AML-193 (cell line): Measurements from ENCODE around the gene LRP1.

Experiments used
- DNase-seq, 2 experiments: peaks; one replicate each; lab custom pipeline; 2025; lab: John Stamatoyannopoulos, UW

Gene LRP1

DNA sequence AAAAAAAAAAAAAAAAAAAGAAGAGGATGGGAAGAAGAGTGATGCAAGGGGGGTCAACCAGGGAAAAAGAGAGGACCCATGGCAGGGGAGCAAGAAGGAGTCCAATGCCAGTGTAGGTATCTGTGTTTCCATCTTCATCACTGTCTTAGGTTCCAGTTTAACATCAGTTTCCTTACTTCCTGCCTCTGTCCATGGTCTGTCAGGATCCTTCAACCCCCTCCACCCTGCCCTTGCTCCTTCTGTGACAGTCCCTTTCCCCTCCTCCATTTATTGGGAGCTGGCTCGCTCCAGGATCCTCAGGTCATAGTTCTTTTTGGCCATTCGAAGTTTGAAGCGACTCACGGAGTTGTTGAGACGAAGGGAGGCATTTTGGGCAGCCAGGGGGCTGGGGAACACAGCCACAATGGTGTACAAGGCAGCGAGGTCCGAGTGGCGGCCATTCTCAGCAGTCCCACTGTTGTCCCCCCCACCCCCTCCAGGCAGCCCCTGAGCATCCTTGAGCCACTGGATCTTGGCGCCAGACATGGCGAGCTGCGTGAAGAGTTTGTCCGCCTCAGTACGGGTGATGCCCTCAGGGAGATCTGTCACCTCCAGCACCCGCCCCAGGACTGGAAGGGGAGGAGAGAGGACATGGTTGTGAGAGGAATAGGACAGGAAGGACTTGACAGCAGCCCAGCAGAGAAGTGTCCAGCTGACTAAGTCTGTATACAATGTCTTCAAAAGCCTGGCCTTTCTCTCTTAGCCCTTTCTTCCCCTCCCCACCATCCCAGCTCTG is 126.4 kb downstream of the LRP1 start:
- no peak for DNase-seq

DNA sequence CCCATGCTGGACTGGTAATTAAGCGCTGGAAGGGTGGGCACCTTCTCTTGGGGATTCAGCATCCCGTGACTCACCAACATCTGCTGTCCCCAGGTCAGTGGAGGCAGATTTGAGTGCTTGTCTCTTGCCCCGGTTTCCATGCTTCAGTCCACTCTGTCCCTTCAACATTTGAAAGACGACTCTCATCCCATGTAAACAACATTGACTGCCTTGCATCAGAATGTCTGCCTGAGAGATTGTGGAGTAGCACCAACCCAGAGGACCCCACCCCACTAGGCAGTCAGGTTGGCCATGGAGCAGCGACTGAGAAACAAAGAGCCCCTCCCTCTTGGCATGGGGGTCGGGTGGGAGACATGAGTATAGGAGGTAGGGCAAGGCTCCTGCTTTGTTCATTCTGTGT is 127.6 kb downstream of the LRP1 start:
- DNase-seq, result no peak

DNA sequence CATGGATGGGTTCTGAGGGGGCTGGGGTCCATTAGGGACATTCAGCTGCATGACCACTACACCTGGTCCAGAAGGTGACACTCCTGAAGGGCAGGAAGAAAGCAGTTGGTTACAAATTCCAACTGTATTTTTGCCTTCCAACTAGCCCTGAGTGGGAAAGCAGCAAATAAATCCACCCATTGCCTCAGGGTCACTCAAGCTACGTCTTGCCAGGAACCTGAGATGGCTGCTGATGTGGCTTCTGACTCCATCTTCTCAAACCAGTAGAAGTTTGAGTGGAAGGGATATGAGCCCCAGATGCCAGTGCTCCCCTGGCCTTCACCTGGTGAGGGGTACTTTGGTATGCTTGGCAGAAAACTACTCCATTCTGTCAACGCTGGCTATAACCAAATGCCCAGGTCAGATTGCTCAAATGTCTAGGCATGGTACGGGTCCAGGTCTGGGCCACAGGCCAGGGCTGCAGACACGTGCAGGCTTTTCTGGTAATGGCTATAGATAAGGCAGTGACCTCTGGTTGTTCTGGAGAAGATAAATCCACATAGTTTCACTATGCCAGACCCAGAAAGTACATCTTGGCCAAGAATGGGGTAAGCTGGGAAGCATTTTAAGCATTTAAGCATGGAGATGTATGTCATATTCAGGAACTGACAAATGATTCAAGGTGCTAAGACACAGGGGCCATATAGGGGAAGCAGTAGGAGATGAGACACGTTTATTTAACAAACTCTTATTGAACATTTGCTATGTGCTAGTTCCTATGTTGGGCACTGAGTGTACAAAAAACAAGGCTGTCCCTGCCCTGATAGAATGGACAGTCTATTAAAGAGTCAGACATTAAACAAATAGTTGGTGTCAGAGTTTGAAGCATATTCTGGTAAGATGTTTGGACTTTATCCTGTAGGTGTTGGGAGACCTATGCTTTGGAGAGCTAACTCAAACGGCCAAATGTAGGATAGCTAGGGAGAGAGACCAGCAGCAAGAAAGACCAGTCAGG is 131.0 kb downstream of the LRP1 start:
- no peak for DNase-seq

GRCh38 chr12:57260366-57260765 is 132.1 kb downstream of the LRP1 start:
- no peak for DNase-seq

DNA sequence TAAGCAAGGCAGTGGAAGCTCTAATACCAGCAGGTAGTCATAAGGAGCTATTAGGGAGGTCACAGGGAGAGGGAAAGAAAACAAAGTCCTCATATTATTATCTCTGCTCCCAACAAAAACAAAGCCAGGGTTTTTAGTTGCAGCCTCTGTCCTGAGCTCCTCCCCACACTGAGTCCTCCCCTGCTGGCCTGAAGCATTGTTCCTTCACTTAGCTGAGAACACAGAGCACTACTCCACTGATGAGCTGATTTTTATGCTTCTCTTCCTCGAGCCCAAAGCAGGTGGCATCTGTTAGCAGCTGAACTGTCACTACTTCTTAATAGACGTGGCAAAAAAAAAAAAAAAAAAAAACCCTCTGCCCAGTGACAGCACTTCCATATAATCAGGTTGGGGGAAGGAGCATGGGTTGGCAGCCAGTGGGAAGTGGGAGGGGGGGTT is 133.2 kb downstream of the LRP1 start:
- DNase-seq, result no peak

- DNase-seq, result no peak
Measured at GRCh38 chr12:57262126-57262822, 134.0 kb downstream of the LRP1 start.
